Uterus (tissue), 4 donors: ENCODE data around the gene SMARCD2. TPM values are rescaled to one million over a fixed set of nuclear protein-coding genes. Genes with fewer than 3 reads are reported as not detected.

ENCODE experiments used
- DNase-seq, 2 donors: peaks; one replicate each; pipeline ENCODE4 v3.0.0-alpha.2; 2019 to 2020
- H3K27ac ChIP-seq, 2 donors: fragments of 200-600 bp; sonication (generic); 1 replicate in 1 of 2; 2 replicates in 1 of 2; pipeline ENCODE4 v1.5.1; 2016 to 2018
- H3K27me3 ChIP-seq, 2 donors: fragments of 200-600 bp; sonication (generic); one replicate each; pipeline ENCODE4 v1.5.1; 2018 to 2019; ENCODE audit warnings: control low read depth in 1 of 2
- H3K36me3 ChIP-seq, 2 donors: fragments of 200-600 bp; sonication (generic); one replicate each; pipeline ENCODE4 v1.5.1; 2019; ENCODE audit warnings: control low read depth in 1 of 2
- H3K4me1 ChIP-seq, 2 donors: fragments of 200-600 bp; sonication (generic); one replicate each; pipeline ENCODE4 v1.5.1; 2018 to 2019; ENCODE audit warnings: control low read depth in 1 of 2
- H3K4me3 ChIP-seq, 2 donors: fragments of 200-600 bp; sonication (generic); 1 replicate in 1 of 2; 2 replicates in 1 of 2; pipeline ENCODE4 v1.5.1; 2018 to 2019; ENCODE audit warnings: mild to moderate bottlenecking in 1 of 2
- H3K9me3 ChIP-seq, 2 donors: fragments of 200-600 bp; sonication (generic); one replicate each; pipeline ENCODE4 v1.5.1; 2019; ENCODE audit warnings: control low read depth in 1 of 2
- CTCF ChIP-seq, 4 experiments: fragments of 200-600 bp in 2 of 4; fragments of 450-650 bp in 2 of 4; sonication (generic) in 2 of 4; IDR thresholded peaks; one replicate each; pipeline ENCODE4 v1.5.1; 2016 to 2019; ENCODE audit warnings: antibody characterized with exemption in 4 of 4, mild to moderate bottlenecking in 2 of 4, moderate library complexity in 1 of 4
- POLR2A ChIP-seq, 2 donors: fragments of 450-650 bp; IDR thresholded peaks; one replicate each; pipeline ENCODE4 v1.6.1; 2016; ENCODE audit warnings: antibody characterized with exemption in 2 of 2, mild to moderate bottlenecking in 1 of 2, moderate library complexity in 1 of 2
- intact Hi-C: fragments of 100-400 bp; cut with DNase I; formaldehyde crosslinking; loops from one replicate; pipeline ENCODE4 v1.15.1; 2023; ENCODE audit warnings: low total_unique reads
- total RNA-seq, 4 donors: library from RNA; depleted of rRNA in 3 of 4; stranded (reverse); fragments of >200 nt in 3 of 4; gene quantifications; one replicate each; pipeline versions ENCODE4 v1.1.0 to v1.2.4, GENCODE V29; 2014 to 2023
- donor health status: DM: yes; HTN: yes; CAD: no.

Gene SMARCD2
- total RNA-seq, 4 donors from 2014 or later = 72.9 to 205 (median 101) TPM

GRCh38 chr17:63822537-63822936 lies 19.9 kb downstream of the SMARCD2 start:
- Histone ChIP-seq H3K27ac (no peak overlapping the region), H3K27me3 (no peaks in the 10 kb centered on the region), H3K9me3 (no peaks in the 10 kb centered on the region), H3K36me3 (no peaks in the 10 kb centered on the region), H3K4me3 (no peak overlapping the region), H3K4me1 (peaks cover 0 to 6% of the 10 kb centered on the region in 2 donors)
- intact Hi-C loops = no loop called here
- DNase-seq = no peak
- no peak for TF ChIP-seq POLR2A (IDR thresholded peaks at IDR 0.05)

- Histone ChIP-seq H3K4me3 (no peak overlapping the region), H3K27me3 (no peaks in the 10 kb centered on the region), H3K4me1 (peaks cover 0 to 6% of the 10 kb centered on the region in 2 donors), H3K36me3 (no peaks in the 10 kb centered on the region), H3K27ac (no peak overlapping the region), H3K9me3 (no peaks in the 10 kb centered on the region)
- TF ChIP-seq CTCF (IDR thresholded peaks at IDR 0.05) = no peak
- no peak for TF ChIP-seq POLR2A (IDR thresholded peaks at IDR 0.05)
- intact Hi-C loops = no loop called here
- no peak for DNase-seq
These were observed 20.7 kb downstream of the SMARCD2 start for GRCh38 chr17:63821804-63822203.

- DNase-seq = no peak
- H3K4me1 ChIP-seq = peaks cover 0 to 2% of the 10 kb centered on the region in 2 donors
- intact Hi-C loops = no loop called here
- no peak overlapping the region for H3K27ac ChIP-seq
- H3K36me3 ChIP-seq = no peaks in the 10 kb centered on the region
- no peaks in the 10 kb centered on the region for H3K27me3 ChIP-seq
- no peak overlapping the region for H3K4me3 ChIP-seq
- no peaks in the 10 kb centered on the region for H3K9me3 ChIP-seq
- no peak for TF ChIP-seq CTCF (IDR thresholded peaks at IDR 0.05)
- TF ChIP-seq POLR2A (IDR thresholded peaks at IDR 0.05) = no peak
These were observed 21.4 kb downstream of the SMARCD2 start for GRCh38 chr17:63820963-63821561.

- Histone ChIP-seq H3K27ac (no peak overlapping the region), H3K36me3 (no peaks in the 10 kb centered on the region), H3K9me3 (no peaks in the 10 kb centered on the region), H3K27me3 (no peaks in the 10 kb centered on the region), H3K4me1 (no peaks in the 10 kb centered on the region), H3K4me3 (no peak overlapping the region)
- DNase-seq = no peak
- intact Hi-C loops = no loop called here
- TF ChIP-seq CTCF (IDR thresholded peaks at IDR 0.05) = no peak
- TF ChIP-seq POLR2A (IDR thresholded peaks at IDR 0.05) = no peak
These were observed 22.6 kb downstream of the SMARCD2 start for GRCh38 chr17:63819585-63820537.

- no peak for DNase-seq
- Histone ChIP-seq H3K4me1 (no peaks in the 10 kb centered on the region), H3K27ac (no peak overlapping the region), H3K27me3 (no peaks in the 10 kb centered on the region), H3K9me3 (no peaks in the 10 kb centered on the region), H3K4me3 (no peak overlapping the region), H3K36me3 (no peaks in the 10 kb centered on the region)
- TF ChIP-seq CTCF (IDR thresholded peaks at IDR 0.05) = no peak
- TF ChIP-seq POLR2A (IDR thresholded peaks at IDR 0.05) = no peak
- intact Hi-C loops = no loop called here
These were observed 23.4 kb downstream of the SMARCD2 start for GRCh38 chr17:63819131-63819530.
